Trophoblast cell (in vitro differentiated cells and primary cell): Measurements from ENCODE around the gene MAST4.

ENCODE experiments used
- DNase-seq, 2 donors: peaks; one replicate each; pipeline ENCODE4 v3.0.0-alpha.2; 2016
- H2AFZ ChIP-seq: 2 replicates; pipeline ENCODE4 v1.6.1; 2013; ENCODE audit warnings: low read length, moderate library complexity, mild to moderate bottlenecking; ENCODE audit not compliant: insufficient read depth, poor library complexity
- H2AK5ac ChIP-seq: 2 replicates; pipeline ENCODE4 v1.6.1; 2013; ENCODE audit warnings: mild to moderate bottlenecking, low read length
- H2BK120ac ChIP-seq: 2 replicates; pipeline ENCODE4 v1.6.1; 2013; ENCODE audit warnings: low read length, mild to moderate bottlenecking, moderate library complexity; ENCODE audit not compliant: insufficient read depth, poor library complexity
- H2BK12ac ChIP-seq: 2 replicates; pipeline ENCODE4 v1.6.1; 2013; ENCODE audit warnings: mild to moderate bottlenecking, low read length, moderate library complexity
- H2BK5ac ChIP-seq: 2 replicates; pipeline ENCODE4 v1.6.1; 2013; ENCODE audit warnings: low read length, low read depth, moderate library complexity, mild to moderate bottlenecking; ENCODE audit not compliant: poor library complexity
- H3K14ac ChIP-seq: 2 replicates; pipeline ENCODE4 v1.6.1; 2013; ENCODE audit warnings: mild to moderate bottlenecking, low read length
- H3K18ac ChIP-seq: 2 replicates; pipeline ENCODE4 v1.6.1; 2013; ENCODE audit warnings: mild to moderate bottlenecking, low read length
- H3K23ac ChIP-seq: 2 replicates; pipeline ENCODE4 v1.6.1; 2013; ENCODE audit warnings: low read length
- H3K27ac ChIP-seq: 2 replicates; pipeline ENCODE4 v1.5.1; 2013; ENCODE audit warnings: low read depth, mild to moderate bottlenecking, inconsistent platforms, low read length, moderate library complexity
- H3K27me3 ChIP-seq: 2 replicates; pipeline ENCODE4 v1.6.1; 2013; ENCODE audit warnings: inconsistent platforms, mild to moderate bottlenecking, low read length, moderate library complexity; ENCODE audit not compliant: insufficient read depth
- H3K36me3 ChIP-seq, 2 experiments: 1 replicate in 1 of 2; 2 replicates in 1 of 2; pipeline ENCODE4 v1.6.1; 2013; ENCODE audit warnings: low read length in 2 of 2, mild to moderate bottlenecking in 2 of 2, moderate library complexity in 1 of 2; ENCODE audit not compliant: insufficient read depth in 2 of 2, control insufficient read depth in 1 of 2
- H3K4ac ChIP-seq: 2 replicates; pipeline ENCODE4 v1.6.1; 2013; ENCODE audit warnings: low read depth, mild to moderate bottlenecking, low read length, moderate library complexity
- H3K4me1 ChIP-seq, 2 experiments: 1 replicate in 1 of 2; 2 replicates in 1 of 2; pipeline ENCODE4 v1.6.1; 2013; ENCODE audit warnings: low read length in 2 of 2, mild to moderate bottlenecking in 2 of 2, moderate library complexity in 1 of 2; ENCODE audit not compliant: insufficient read depth in 2 of 2, control insufficient read depth in 1 of 2
- H3K4me2 ChIP-seq: 2 replicates; pipeline ENCODE4 v1.6.1; 2013; ENCODE audit warnings: inconsistent platforms, mild to moderate bottlenecking, low read length, moderate library complexity
- H3K4me3 ChIP-seq: 2 replicates; pipeline ENCODE4 v1.5.1; 2013; ENCODE audit warnings: mild to moderate bottlenecking, low read depth, low read length, inconsistent platforms
- H3K79me1 ChIP-seq: one replicate; pipeline ENCODE4 v1.6.1; 2013; ENCODE audit warnings: low read length
- H3K79me2 ChIP-seq: 2 replicates; pipeline ENCODE4 v1.6.1; 2013; ENCODE audit warnings: low read length, mild to moderate bottlenecking; ENCODE audit not compliant: control insufficient read depth, insufficient read depth, poor library complexity
- H3K9ac ChIP-seq: 2 replicates; pipeline ENCODE4 v1.6.1; 2013; ENCODE audit warnings: mild to moderate bottlenecking, low read length
- H3K9me3 ChIP-seq: 2 replicates; pipeline ENCODE4 v1.6.1; 2013; ENCODE audit warnings: low read depth, mild to moderate bottlenecking, control low read depth, inconsistent platforms, low read length; ENCODE audit not compliant: insufficient read depth
- H4K12ac ChIP-seq: 2 replicates; pipeline ENCODE4 v1.6.1; 2013; ENCODE audit warnings: low read depth, mild to moderate bottlenecking, low read length, moderate library complexity
- H4K8ac ChIP-seq: 2 replicates; pipeline ENCODE4 v1.6.1; 2013; ENCODE audit warnings: low read depth, mild to moderate bottlenecking, low read length, moderate library complexity
- H4K91ac ChIP-seq: one replicate; pipeline ENCODE4 v1.6.1; 2013; ENCODE audit warnings: low read depth, mild to moderate bottlenecking, low read length, moderate library complexity
- WGBS: extraction: QIAGEN DNeasy Blood & Tissue Kit; methylation state at CpG from one replicate; pipeline ENCODE4 v1.1.7; 2013; ENCODE audit warnings: missing lambda C conversion rate; ENCODE audit not compliant: insufficient read length, insufficient coverage; ENCODE audit errors: extremely low coverage; 5-methylcytosine and 5-hydroxymethylcytosine counted together

Gene MAST4

DNA sequence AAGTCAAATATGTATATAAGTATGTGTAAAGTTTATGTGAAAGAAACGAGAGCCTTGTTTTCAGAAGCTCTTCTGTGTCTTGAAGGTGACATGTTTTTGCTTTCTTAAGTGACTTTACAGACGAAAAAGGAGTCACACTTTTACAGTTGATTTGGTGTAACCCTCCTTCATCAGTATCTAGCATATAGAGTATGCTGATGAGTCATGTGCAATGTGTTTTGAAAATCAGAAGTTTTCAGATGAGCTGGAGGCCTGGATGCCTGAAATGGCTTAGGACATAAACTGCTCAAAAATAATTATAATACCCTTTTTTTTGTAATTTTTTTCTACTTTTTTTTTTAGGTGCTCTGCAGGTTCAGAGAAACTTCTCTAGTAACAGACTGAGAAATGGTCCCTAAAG lies 390.9 kb downstream of the MAST4 start:
- Histone ChIP-seq H3K4ac (no peak overlapping the region), H3K23ac (no peak overlapping the region), H2BK12ac (no peak overlapping the region), H3K27ac (no peak overlapping the region), H2BK120ac (no peak overlapping the region), H3K4me1 (no peaks in the 10 kb centered on the region), H3K18ac (no peak overlapping the region), H3K79me1 (no peaks in the 10 kb centered on the region), H2AFZ (no peak overlapping the region), H3K9me3 (no peaks in the 10 kb centered on the region), H3K4me3 (no peak overlapping the region), H4K8ac (no peak overlapping the region), H3K14ac (no peak overlapping the region), H3K36me3 (no peaks in the 10 kb centered on the region), H3K27me3 (no peaks in the 10 kb centered on the region), H4K91ac (no peak overlapping the region), H2AK5ac (no peak overlapping the region), H2BK5ac (no peak overlapping the region), H3K79me2 (no peaks in the 10 kb centered on the region), H4K12ac (no peak overlapping the region), H3K9ac (no peak overlapping the region), H3K4me2 (no peak overlapping the region)
- WGBS = 100% methylated on average over 1 of the region's 2 CpGs
- DNase-seq = peak in 1 of 2 donors; percentile 65

DNA sequence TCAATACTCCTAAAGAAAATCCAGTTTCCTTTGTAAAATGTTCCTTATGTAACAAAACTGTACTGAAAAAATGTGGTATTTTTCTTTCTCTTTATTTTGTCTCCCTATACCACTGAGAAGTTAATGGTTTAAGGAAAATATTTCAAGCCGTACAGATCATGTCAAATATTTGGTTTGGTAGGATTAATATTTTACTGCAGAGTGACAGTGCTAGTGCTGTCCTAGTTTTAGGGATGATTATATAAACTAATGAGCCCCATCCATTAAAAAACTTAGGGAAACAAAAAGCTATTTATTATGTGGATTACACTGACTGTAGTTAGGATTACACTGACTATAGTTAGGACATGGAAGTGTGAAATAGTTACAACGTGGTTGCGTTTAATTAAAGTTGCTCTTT lies 391.3 kb downstream of the MAST4 start:
- no peak overlapping the region for H3K4me2 ChIP-seq
- no peak overlapping the region for H2BK12ac ChIP-seq
- H4K8ac ChIP-seq = no peak overlapping the region
- H2AK5ac ChIP-seq = no peak overlapping the region
- H3K23ac ChIP-seq = no peak overlapping the region
- H3K4me1 ChIP-seq = no peaks in the 10 kb centered on the region
- no peak for DNase-seq
- no peak overlapping the region for H3K4ac ChIP-seq
- H3K79me1 ChIP-seq = no peaks in the 10 kb centered on the region
- no peak overlapping the region for H2BK120ac ChIP-seq
- H4K12ac ChIP-seq = no peak overlapping the region
- no peak overlapping the region for H2AFZ ChIP-seq
- no peak overlapping the region for H3K14ac ChIP-seq
- H3K36me3 ChIP-seq = no peaks in the 10 kb centered on the region
- H3K79me2 ChIP-seq = no peaks in the 10 kb centered on the region
- H3K9ac ChIP-seq = no peak overlapping the region
- H3K18ac ChIP-seq = no peak overlapping the region
- no peak overlapping the region for H2BK5ac ChIP-seq
- no peak overlapping the region for H4K91ac ChIP-seq
- H3K4me3 ChIP-seq = no peak overlapping the region
- no CpG with 5 or more reads among the region's 3 CpGs for WGBS
- no peaks in the 10 kb centered on the region for H3K27me3 ChIP-seq
- no peaks in the 10 kb centered on the region for H3K9me3 ChIP-seq
- no peak overlapping the region for H3K27ac ChIP-seq

DNA sequence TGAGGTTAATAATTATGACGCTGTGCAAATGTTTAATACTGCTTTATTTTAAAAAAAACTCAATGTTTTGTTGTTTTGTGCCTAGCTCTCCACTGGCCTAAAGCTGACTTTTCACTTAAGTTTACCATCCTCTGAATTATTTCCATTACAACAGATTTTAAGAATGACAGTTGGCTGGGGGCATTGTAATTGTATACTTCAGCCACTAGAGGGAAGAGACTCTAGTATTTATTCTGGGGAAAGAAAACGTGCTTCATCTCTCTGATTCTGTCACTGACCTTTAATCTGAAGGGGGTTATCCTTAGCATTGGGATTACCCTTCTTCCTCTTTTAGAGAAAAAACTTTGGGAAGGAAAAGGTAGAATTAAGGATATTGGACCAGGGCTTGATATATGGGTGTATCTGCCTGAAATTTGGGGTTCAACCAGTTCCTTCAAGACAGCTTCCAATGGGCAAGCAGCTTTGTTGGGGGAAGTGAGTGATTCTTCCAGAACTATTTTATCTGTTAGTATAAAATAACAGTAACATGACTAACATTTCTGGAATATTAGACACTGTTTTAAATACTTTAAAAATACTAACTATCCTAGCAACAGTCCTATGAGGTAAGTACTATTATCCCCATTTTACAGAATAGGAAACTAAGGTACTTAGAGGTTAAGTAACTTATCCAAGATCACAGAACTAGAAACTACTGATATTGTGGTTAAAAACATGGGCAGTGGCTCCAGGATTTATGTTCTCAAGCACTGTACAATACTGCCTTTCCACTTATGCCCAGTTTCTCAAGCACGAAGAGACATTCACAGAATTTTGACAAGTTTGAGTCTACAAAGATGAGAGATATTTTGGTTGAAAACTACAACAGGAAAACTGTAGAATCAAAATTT lies 392.0 kb downstream of the MAST4 start:
- no peak overlapping the region for H3K23ac ChIP-seq
- no peaks in the 10 kb centered on the region for H3K9me3 ChIP-seq
- WGBS = no CpG with 5 or more reads among the region's 3 CpGs
- H4K91ac ChIP-seq = no peak overlapping the region
- H3K18ac ChIP-seq = no peak overlapping the region
- no peak overlapping the region for H2BK12ac ChIP-seq
- no peak overlapping the region for H3K4me2 ChIP-seq
- no peak overlapping the region for H4K8ac ChIP-seq
- H2AFZ ChIP-seq = no peak overlapping the region
- no peaks in the 10 kb centered on the region for H3K4me1 ChIP-seq
- no peaks in the 10 kb centered on the region for H3K36me3 ChIP-seq
- H3K14ac ChIP-seq = no peak overlapping the region
- no peak overlapping the region for H3K27ac ChIP-seq
- H2AK5ac ChIP-seq = no peak overlapping the region
- H3K79me2 ChIP-seq = no peaks in the 10 kb centered on the region
- H3K27me3 ChIP-seq = no peaks in the 10 kb centered on the region
- no peak overlapping the region for H3K4ac ChIP-seq
- no peak overlapping the region for H2BK5ac ChIP-seq
- H2BK120ac ChIP-seq = no peak overlapping the region
- H3K79me1 ChIP-seq = no peaks in the 10 kb centered on the region
- H3K4me3 ChIP-seq = no peak overlapping the region
- no peak overlapping the region for H4K12ac ChIP-seq
- H3K9ac ChIP-seq = no peak overlapping the region
- peak in 1 of 2 donors; percentile 82 for DNase-seq

DNA sequence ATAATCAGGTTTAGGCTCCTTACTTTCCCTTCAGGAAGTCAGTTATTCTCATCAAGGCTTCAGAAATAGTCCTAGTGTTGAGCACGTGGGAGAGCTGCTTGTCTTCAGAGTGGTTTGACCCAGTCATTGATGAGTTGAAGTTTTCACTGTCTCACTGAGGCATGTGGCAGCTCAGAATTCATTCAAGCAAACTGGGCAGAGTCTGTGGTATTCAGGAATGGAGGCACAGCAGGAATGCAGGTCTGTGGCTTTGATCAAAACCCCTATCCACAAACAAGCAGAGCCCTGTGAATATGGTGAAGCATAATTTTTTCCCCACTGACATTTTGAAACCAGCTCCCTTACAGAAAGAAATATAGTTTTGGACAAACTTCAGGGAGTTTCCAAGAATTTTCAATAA lies 393.1 kb downstream of the MAST4 start:
- Histone ChIP-seq H3K18ac (no peak overlapping the region), H4K8ac (no peak overlapping the region)

More for the DNA sequence above, 393.1 kb downstream of the MAST4 start:
- Histone ChIP-seq H3K79me2 (no peaks in the 10 kb centered on the region), H3K79me1 (no peaks in the 10 kb centered on the region), H3K9ac (no peak overlapping the region), H3K23ac (no peak overlapping the region), H2BK120ac (no peak overlapping the region), H3K27me3 (no peaks in the 10 kb centered on the region), H2BK12ac (no peak overlapping the region), H3K4me3 (no peak overlapping the region), H4K91ac (no peak overlapping the region), H2AFZ (no peak overlapping the region), H2AK5ac (no peak overlapping the region), H3K9me3 (no peaks in the 10 kb centered on the region), H3K4me1 (no peaks in the 10 kb centered on the region), H3K14ac (no peak overlapping the region), H3K4ac (no peak overlapping the region), H3K36me3 (no peaks in the 10 kb centered on the region), H2BK5ac (no peak overlapping the region), H4K12ac (no peak overlapping the region), H3K4me2 (no peak overlapping the region), H3K27ac (no peak overlapping the region)
- no CpG with 5 or more reads among the region's 1 CpG for WGBS
- DNase-seq = no peak
